ENCODE measurements around the gene SFXN3. TPM values are rescaled to one million over a fixed set of nuclear protein-coding genes. Genes with fewer than 3 reads are reported as not detected.
A peak's percentile ranks its signal among the peaks of the same experiment; 100 is the strongest.

SFXN3 gene
- total RNA-seq, 1 experiment from 2014 or later, result 5.6 TPM

DNA sequence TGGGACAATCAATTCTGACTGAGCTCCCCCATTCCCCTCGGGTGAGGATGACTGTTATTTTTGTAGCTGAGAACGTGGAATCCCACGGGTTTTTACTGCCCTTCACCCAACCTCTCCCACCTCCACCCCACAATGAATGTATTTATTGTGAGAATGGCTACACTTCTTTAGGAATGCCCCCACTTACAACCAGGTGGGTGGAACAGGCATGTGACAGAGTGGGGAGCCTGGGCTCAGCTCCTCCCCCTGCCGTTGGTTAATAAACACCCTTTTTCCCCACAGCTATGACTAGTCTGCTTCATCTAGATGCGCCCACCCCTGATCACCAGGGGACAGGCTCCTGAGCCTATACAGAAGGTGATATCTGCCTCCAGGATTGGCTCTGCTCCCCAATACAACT is 45.7 kb upstream of the SFXN3 start:
- Mint-ChIP-seq H3K27ac (no peak overlapping the region), H3K36me3 (peaks cover 12% of the 10 kb centered on the region), H3K4me3 (peak overlapping the region; percentile 93; the same call in 1 of the 2 replicates), H3K4me1 (peaks cover 13% of the 10 kb centered on the region), H3K27me3 (ENCODE audit: low read depth) (no peaks in the 10 kb centered on the region), H3K9me3 (no peaks in the 10 kb centered on the region)
- no peak for ATAC-seq
- ChIA-PET POLR2A (no interaction called here), CTCF (interaction anchor here (1.1 to 4.5 kb wide), 3 partner anchors 12 to 26 kb away, joined by 4 to 28 read pairs (median 7); partner anchors contain the start of gene SEMA4G)
- no peak for DNase-seq (ENCODE audit: low spot score)
- TF ChIP-seq ZNF416 (CRISPR knock-in tag; IDR thresholded peaks at IDR 0.05) (no peak), FOXK1 (CRISPR knock-in tag; IDR thresholded peaks at IDR 0.05) (no peak), SOX15 (CRISPR knock-in tag; IDR thresholded peaks at IDR 0.05) (no peak), CBFB (CRISPR knock-in tag; IDR thresholded peaks at IDR 0.05; ENCODE audit: low read depth) (no peak), IRF2 (CRISPR knock-in tag; IDR thresholded peaks at IDR 0.05; ENCODE audit: borderline replicate concordance, low read depth) (no peak), TCF7 (CRISPR knock-in tag; IDR thresholded peaks at IDR 0.05; ENCODE audit: low read depth) (no peak), HMGA2 (CRISPR knock-in tag; IDR thresholded peaks at IDR 0.05) (no peak), TEAD4 (CRISPR knock-in tag; IDR thresholded peaks at IDR 0.05) (no peak), RELA (CRISPR knock-in tag; IDR thresholded peaks at IDR 0.05; ENCODE audit: borderline replicate concordance) (no peak), ZNF219 (CRISPR knock-in tag; IDR thresholded peaks at IDR 0.05; ENCODE audit: borderline replicate concordance) (no peak)
- TF ChIP-seq, protein P1, sequence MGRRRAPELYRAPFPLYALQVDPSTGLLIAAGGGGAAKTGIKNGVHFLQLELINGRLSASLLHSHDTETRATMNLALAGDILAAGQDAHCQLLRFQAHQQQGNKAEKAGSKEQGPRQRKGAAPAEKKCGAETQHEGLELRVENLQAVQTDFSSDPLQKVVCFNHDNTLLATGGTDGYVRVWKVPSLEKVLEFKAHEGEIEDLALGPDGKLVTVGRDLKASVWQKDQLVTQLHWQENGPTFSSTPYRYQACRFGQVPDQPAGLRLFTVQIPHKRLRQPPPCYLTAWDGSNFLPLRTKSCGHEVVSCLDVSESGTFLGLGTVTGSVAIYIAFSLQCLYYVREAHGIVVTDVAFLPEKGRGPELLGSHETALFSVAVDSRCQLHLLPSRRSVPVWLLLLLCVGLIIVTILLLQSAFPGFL (CRISPR knock-in tag; IDR thresholded peaks at IDR 0.05; ENCODE audit: borderline replicate concordance), result no peak
- TF ChIP-seq, protein P2, sequence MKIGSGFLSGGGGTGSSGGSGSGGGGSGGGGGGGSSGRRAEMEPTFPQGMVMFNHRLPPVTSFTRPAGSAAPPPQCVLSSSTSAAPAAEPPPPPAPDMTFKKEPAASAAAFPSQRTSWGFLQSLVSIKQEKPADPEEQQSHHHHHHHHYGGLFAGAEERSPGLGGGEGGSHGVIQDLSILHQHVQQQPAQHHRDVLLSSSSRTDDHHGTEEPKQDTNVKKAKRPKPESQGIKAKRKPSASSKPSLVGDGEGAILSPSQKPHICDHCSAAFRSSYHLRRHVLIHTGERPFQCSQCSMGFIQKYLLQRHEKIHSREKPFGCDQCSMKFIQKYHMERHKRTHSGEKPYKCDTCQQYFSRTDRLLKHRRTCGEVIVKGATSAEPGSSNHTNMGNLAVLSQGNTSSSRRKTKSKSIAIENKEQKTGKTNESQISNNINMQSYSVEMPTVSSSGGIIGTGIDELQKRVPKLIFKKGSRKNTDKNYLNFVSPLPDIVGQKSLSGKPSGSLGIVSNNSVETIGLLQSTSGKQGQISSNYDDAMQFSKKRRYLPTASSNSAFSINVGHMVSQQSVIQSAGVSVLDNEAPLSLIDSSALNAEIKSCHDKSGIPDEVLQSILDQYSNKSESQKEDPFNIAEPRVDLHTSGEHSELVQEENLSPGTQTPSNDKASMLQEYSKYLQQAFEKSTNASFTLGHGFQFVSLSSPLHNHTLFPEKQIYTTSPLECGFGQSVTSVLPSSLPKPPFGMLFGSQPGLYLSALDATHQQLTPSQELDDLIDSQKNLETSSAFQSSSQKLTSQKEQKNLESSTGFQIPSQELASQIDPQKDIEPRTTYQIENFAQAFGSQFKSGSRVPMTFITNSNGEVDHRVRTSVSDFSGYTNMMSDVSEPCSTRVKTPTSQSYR (CRISPR knock-in tag; IDR thresholded peaks at IDR 0.05), result no peak

DNA sequence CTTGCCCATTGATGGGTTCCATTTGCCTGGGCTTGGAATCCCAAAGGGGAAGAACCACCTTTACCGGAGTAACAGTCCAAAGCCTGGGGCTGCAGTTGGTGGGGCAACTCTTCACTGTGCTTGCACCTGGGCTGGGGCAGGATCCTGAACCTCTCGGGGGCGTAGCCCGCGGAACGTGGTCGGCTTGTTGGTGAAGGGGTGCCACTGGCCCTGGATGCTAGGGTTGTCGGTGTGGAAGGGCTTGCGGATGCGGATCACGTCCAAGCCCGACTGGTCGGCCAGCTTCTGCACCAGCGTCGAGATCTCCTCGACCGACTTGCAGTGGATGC is 44.4 kb upstream of the SFXN3 start:
- ChIA-PET CTCF (interaction anchor here (0.8 to 4.5 kb wide), 8 partner anchors 11 to 109 kb away, joined by 3 to 28 read pairs (median 5); partner anchors contain the start of genes SEMA4G and SLF2), POLR2A (interaction anchor here (1.3 kb wide), 1 partner anchor 10 kb away, joined by 5 read pairs; no protein-coding TSS in a partner anchor)
- ATAC-seq, result peak; percentile 3; the same call in 1 of the 2 replicates
- H3K27me3 Mint-ChIP-seq (ENCODE audit: low read depth), result no peaks in the 10 kb centered on the region
- no peak for DNase-seq (ENCODE audit: low spot score)
- H3K36me3 Mint-ChIP-seq, result peaks cover 24% of the 10 kb centered on the region
- H3K4me1 Mint-ChIP-seq, result peaks cover 13% of the 10 kb centered on the region
- H3K27ac Mint-ChIP-seq, result no peak overlapping the region; the same call in 1 of the 2 replicates
- H3K9me3 Mint-ChIP-seq, result no peaks in the 10 kb centered on the region
- peak overlapping the region; percentile 93 for H3K4me3 Mint-ChIP-seq
- no peak for TF ChIP-seq SOX15 (CRISPR knock-in tag; IDR thresholded peaks at IDR 0.05)
- TF ChIP-seq, protein P3, sequence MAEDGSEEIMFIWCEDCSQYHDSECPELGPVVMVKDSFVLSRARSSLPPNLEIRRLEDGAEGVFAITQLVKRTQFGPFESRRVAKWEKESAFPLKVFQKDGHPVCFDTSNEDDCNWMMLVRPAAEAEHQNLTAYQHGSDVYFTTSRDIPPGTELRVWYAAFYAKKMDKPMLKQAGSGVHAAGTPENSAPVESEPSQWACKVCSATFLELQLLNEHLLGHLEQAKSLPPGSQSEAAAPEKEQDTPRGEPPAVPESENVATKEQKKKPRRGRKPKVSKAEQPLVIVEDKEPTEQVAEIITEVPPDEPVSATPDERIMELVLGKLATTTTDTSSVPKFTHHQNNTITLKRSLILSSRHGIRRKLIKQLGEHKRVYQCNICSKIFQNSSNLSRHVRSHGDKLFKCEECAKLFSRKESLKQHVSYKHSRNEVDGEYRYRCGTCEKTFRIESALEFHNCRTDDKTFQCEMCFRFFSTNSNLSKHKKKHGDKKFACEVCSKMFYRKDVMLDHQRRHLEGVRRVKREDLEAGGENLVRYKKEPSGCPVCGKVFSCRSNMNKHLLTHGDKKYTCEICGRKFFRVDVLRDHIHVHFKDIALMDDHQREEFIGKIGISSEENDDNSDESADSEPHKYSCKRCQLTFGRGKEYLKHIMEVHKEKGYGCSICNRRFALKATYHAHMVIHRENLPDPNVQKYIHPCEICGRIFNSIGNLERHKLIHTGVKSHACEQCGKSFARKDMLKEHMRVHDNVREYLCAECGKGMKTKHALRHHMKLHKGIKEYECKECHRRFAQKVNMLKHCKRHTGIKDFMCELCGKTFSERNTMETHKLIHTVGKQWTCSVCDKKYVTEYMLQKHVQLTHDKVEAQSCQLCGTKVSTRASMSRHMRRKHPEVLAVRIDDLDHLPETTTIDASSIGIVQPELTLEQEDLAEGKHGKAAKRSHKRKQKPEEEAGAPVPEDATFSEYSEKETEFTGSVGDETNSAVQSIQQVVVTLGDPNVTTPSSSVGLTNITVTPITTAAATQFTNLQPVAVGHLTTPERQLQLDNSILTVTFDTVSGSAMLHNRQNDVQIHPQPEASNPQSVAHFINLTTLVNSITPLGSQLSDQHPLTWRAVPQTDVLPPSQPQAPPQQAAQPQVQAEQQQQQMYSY (CRISPR knock-in tag; IDR thresholded peaks at IDR 0.05), result no peak
- TF ChIP-seq, protein P4, sequence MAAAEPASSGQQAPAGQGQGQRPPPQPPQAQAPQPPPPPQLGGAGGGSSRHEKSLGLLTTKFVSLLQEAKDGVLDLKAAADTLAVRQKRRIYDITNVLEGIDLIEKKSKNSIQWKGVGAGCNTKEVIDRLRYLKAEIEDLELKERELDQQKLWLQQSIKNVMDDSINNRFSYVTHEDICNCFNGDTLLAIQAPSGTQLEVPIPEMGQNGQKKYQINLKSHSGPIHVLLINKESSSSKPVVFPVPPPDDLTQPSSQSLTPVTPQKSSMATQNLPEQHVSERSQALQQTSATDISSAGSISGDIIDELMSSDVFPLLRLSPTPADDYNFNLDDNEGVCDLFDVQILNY (CRISPR knock-in tag; IDR thresholded peaks at IDR 0.05), result no peak
- TF ChIP-seq ETV6 (CRISPR knock-in tag; IDR thresholded peaks at IDR 0.05), result no peak
- no peak for TF ChIP-seq ZNF671 (CRISPR knock-in tag; IDR thresholded peaks at IDR 0.05)
- TF ChIP-seq ZNF317 (CRISPR knock-in tag; IDR thresholded peaks at IDR 0.05; ENCODE audit: borderline replicate concordance, low read depth), result no peak
- TF ChIP-seq, protein P5, sequence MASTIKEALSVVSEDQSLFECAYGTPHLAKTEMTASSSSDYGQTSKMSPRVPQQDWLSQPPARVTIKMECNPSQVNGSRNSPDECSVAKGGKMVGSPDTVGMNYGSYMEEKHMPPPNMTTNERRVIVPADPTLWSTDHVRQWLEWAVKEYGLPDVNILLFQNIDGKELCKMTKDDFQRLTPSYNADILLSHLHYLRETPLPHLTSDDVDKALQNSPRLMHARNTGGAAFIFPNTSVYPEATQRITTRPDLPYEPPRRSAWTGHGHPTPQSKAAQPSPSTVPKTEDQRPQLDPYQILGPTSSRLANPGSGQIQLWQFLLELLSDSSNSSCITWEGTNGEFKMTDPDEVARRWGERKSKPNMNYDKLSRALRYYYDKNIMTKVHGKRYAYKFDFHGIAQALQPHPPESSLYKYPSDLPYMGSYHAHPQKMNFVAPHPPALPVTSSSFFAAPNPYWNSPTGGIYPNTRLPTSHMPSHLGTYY (CRISPR knock-in tag; IDR thresholded peaks at IDR 0.05), result no peak
- TF ChIP-seq, protein P6, sequence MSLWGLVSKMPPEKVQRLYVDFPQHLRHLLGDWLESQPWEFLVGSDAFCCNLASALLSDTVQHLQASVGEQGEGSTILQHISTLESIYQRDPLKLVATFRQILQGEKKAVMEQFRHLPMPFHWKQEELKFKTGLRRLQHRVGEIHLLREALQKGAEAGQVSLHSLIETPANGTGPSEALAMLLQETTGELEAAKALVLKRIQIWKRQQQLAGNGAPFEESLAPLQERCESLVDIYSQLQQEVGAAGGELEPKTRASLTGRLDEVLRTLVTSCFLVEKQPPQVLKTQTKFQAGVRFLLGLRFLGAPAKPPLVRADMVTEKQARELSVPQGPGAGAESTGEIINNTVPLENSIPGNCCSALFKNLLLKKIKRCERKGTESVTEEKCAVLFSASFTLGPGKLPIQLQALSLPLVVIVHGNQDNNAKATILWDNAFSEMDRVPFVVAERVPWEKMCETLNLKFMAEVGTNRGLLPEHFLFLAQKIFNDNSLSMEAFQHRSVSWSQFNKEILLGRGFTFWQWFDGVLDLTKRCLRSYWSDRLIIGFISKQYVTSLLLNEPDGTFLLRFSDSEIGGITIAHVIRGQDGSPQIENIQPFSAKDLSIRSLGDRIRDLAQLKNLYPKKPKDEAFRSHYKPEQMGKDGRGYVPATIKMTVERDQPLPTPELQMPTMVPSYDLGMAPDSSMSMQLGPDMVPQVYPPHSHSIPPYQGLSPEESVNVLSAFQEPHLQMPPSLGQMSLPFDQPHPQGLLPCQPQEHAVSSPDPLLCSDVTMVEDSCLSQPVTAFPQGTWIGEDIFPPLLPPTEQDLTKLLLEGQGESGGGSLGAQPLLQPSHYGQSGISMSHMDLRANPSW (CRISPR knock-in tag; conservative IDR thresholded peaks at IDR 0.05; ENCODE audit: low read depth), result no peak
- no peak for TF ChIP-seq NR3C1 (CRISPR knock-in tag; conservative IDR thresholded peaks at IDR 0.05; ENCODE audit: low read depth)
- TF ChIP-seq, protein P7, sequence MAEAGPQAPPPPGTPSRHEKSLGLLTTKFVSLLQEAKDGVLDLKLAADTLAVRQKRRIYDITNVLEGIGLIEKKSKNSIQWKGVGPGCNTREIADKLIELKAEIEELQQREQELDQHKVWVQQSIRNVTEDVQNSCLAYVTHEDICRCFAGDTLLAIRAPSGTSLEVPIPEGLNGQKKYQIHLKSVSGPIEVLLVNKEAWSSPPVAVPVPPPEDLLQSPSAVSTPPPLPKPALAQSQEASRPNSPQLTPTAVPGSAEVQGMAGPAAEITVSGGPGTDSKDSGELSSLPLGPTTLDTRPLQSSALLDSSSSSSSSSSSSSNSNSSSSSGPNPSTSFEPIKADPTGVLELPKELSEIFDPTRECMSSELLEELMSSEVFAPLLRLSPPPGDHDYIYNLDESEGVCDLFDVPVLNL (CRISPR knock-in tag; IDR thresholded peaks at IDR 0.05; ENCODE audit: borderline replicate concordance, low read depth), result no peak

Measured in WTC11 (cell line).